Upper lobe of right lung (tissue), 1 donor: ENCODE data around the gene SIGLEC6. TPM values are rescaled to one million over a fixed set of nuclear protein-coding genes. Genes with fewer than 3 reads are reported as not detected.

Source experiments
- ATAC-seq: fragments of 200-7000 bp; cut with Tn5 transposase; one replicate; pipeline ENCODE4 v1.9.1; 2020; ENCODE audit warnings: mild to moderate bottlenecking, moderate library complexity
- DNase-seq: peaks from one replicate; pipeline ENCODE4 v3.0.0-alpha.2; 2020
- H3K27ac ChIP-seq: fragments of 200-600 bp; one replicate; pipeline ENCODE4 v1.8.0; 2022
- H3K27me3 ChIP-seq: fragments of 200-600 bp; one replicate; pipeline ENCODE4 v1.8.0; 2022; ENCODE audit warnings: mild to moderate bottlenecking
- H3K36me3 ChIP-seq: fragments of 200-600 bp; one replicate; pipeline ENCODE4 v1.8.0; 2022
- H3K4me1 ChIP-seq: fragments of 200-600 bp; one replicate; pipeline ENCODE4 v1.8.0; 2022
- H3K4me3 ChIP-seq: fragments of 200-600 bp; one replicate; pipeline ENCODE4 v1.8.0; 2022; ENCODE audit warnings: mild to moderate bottlenecking
- H3K9me3 ChIP-seq: fragments of 200-600 bp; one replicate; pipeline ENCODE4 v1.8.0; 2022
- intact Hi-C: fragments of 100-400 bp; cut with DNase I; formaldehyde crosslinking; loops from one replicate; pipeline ENCODE4 v1.11.0; 2022
- total RNA-seq: library from RNA; stranded (reverse); fragmentation: NEBNext Ultra II Directional; extraction: Animal tissue kit (Norgen Biotek cat#: 25700); gene quantifications from one replicate; pipeline ENCODE4 v1.2.1, GENCODE V29; 2021
- TF ChIP-seq, protein P1 (sequence below): fragments of 200-600 bp; IDR thresholded peaks from one replicate; pipeline ENCODE4 v1.8.0; 2022; ENCODE audit warnings: antibody characterized with exemption
- donor health status: DM: no; HTN: yes; CAD: no; lungs with severe emphysema.

Gene SIGLEC6
- total RNA-seq, 1 donor from 2014 or later: 9.4 TPM

DNA sequence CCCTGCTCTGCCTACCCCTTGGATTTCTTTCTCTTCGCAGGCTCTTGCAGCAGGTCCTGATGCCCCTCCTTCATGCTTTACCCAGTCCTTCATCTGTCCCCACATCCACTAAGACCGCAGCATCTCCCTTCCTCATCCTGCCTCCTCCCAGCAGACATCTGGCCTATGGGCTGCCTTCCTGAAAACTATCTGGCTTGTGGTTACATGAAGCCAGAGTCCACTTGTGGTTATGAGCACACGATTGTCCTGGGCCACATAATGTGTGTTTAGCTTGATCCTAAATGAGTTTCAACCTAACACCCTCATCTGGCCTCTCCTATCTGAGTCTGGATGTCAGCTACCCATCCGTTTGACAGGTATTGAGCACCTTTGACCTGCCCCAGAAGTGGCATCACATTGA is 34.1 kb upstream of the SIGLEC6 start:
- intact Hi-C loops: no loop called here
- H3K36me3 ChIP-seq: no peaks in the 10 kb centered on the region
- H3K27ac ChIP-seq: no peak overlapping the region
- no peak overlapping the region for H3K4me3 ChIP-seq
- DNase-seq (no peak), ATAC-seq (peak; percentile 26)
- H3K27me3 ChIP-seq: no peaks in the 10 kb centered on the region
- no peaks in the 10 kb centered on the region for H3K4me1 ChIP-seq
- TF ChIP-seq, protein P1, sequence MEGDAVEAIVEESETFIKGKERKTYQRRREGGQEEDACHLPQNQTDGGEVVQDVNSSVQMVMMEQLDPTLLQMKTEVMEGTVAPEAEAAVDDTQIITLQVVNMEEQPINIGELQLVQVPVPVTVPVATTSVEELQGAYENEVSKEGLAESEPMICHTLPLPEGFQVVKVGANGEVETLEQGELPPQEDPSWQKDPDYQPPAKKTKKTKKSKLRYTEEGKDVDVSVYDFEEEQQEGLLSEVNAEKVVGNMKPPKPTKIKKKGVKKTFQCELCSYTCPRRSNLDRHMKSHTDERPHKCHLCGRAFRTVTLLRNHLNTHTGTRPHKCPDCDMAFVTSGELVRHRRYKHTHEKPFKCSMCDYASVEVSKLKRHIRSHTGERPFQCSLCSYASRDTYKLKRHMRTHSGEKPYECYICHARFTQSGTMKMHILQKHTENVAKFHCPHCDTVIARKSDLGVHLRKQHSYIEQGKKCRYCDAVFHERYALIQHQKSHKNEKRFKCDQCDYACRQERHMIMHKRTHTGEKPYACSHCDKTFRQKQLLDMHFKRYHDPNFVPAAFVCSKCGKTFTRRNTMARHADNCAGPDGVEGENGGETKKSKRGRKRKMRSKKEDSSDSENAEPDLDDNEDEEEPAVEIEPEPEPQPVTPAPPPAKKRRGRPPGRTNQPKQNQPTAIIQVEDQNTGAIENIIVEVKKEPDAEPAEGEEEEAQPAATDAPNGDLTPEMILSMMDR: no peak
- no peaks in the 10 kb centered on the region for H3K9me3 ChIP-seq

- Histone ChIP-seq H3K4me3 (no peak overlapping the region), H3K27me3 (no peaks in the 10 kb centered on the region), H3K4me1 (no peaks in the 10 kb centered on the region), H3K36me3 (no peaks in the 10 kb centered on the region), H3K27ac (no peak overlapping the region), H3K9me3 (no peaks in the 10 kb centered on the region)
- peak; percentile 38 for ATAC-seq
- TF ChIP-seq, protein P1: no peak
- intact Hi-C loops: no loop called here
- no peak for DNase-seq
These were observed 33.3 kb upstream of the SIGLEC6 start for GRCh38 chr19:51564791-51565190.

DNA sequence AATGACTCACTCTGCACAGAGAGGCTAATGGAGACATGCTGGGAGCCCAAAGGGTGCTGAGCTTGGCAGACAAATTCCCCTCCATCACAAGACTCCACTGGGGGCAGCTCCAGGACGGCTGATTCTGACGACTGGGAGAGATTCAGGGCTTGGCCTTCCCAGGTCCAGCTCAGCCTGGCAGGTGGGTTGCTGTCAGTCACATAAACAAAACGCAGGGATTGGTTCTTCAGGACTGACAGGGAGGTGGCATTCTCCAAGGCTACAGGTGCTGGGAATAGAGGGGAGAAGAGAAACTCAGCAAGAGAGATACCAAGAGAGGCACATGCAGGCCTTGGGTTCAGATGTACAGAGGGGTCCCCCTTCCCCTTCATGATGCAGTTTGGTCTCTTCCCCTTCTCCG is 28.9 kb upstream of the SIGLEC6 start:
- Histone ChIP-seq H3K4me1 (no peaks in the 10 kb centered on the region), H3K27ac (no peak overlapping the region), H3K27me3 (peaks cover 11% of the 10 kb centered on the region), H3K36me3 (no peaks in the 10 kb centered on the region), H3K9me3 (no peaks in the 10 kb centered on the region), H3K4me3 (no peak overlapping the region)
- TF ChIP-seq, protein P1: no peak
- ATAC-seq: no peak
- DNase-seq: no peak
- intact Hi-C loops: no loop called here

- H3K4me1 ChIP-seq: no peaks in the 10 kb centered on the region
- H3K9me3 ChIP-seq: no peaks in the 10 kb centered on the region
- no peak for ATAC-seq
- TF ChIP-seq, protein P1: no peak
- no peaks in the 10 kb centered on the region for H3K36me3 ChIP-seq
- H3K27ac ChIP-seq: no peak overlapping the region
- intact Hi-C loops: no loop called here
- H3K4me3 ChIP-seq: no peak overlapping the region
- DNase-seq: no peak
- H3K27me3 ChIP-seq: peaks cover 11% of the 10 kb centered on the region
These were observed 27.8 kb upstream of the SIGLEC6 start for GRCh38 chr19:51559240-51559639.

- DNase-seq (peak; percentile 82), ATAC-seq (peak; percentile 85)
- Histone ChIP-seq H3K4me3 (no peak overlapping the region), H3K27ac (no peak overlapping the region), H3K4me1 (no peaks in the 10 kb centered on the region), H3K9me3 (no peaks in the 10 kb centered on the region), H3K36me3 (no peaks in the 10 kb centered on the region), H3K27me3 (peaks cover 16% of the 10 kb centered on the region)
- intact Hi-C loops: no loop called here
- TF ChIP-seq, protein P1: no peak
These were observed 21.7 kb upstream of the SIGLEC6 start for GRCh38 chr19:51552996-51553725.

GRCh38 chr19:51552608-51552995 is 21.1 kb upstream of the SIGLEC6 start:
- no peak for DNase-seq
- intact Hi-C loops: no loop called here
- no peak for ATAC-seq
- Histone ChIP-seq H3K4me1 (no peaks in the 10 kb centered on the region), H3K27me3 (peaks cover 16% of the 10 kb centered on the region), H3K9me3 (no peaks in the 10 kb centered on the region), H3K4me3 (no peak overlapping the region), H3K36me3 (no peaks in the 10 kb centered on the region), H3K27ac (no peak overlapping the region)
- TF ChIP-seq, protein P1: no peak
